SK-N-SH (cell line): ENCODE results near the gene ZNF529. TPM values are rescaled to one million over a fixed set of nuclear protein-coding genes. Genes with fewer than 3 reads are reported as not detected.

Experiments used
- CTCF ChIA-PET: fragments of 300-600, 350-600 bp; formaldehyde crosslinking; extraction: SDS; loops from one replicate; lab custom pipeline; 2021; lab: Yijun Ruan, JAX
- POLR2A ChIA-PET: fragments of 350-600 bp; sonication (Branson Sonifier 250); formaldehyde crosslinking; extraction: SDS; loops from one replicate; lab custom pipeline; 2020; ENCODE audit warnings: antibody characterized with exemption, inconsistent platforms; lab: Yijun Ruan, JAX
- DNase-seq: peaks from one replicate; pipeline ENCODE4 v3.0.0; 2012
- H2AFZ ChIP-seq: fragments of 200-600 bp; sonication (generic); 2 replicates; pipeline ENCODE4 v1.8.1; 2016; ENCODE audit warnings: antibody characterized with exemption, mild to moderate bottlenecking, low read depth
- H3F3A ChIP-seq: fragments of 200-600 bp; sonication (generic); replicated peaks from 2 replicates; pipeline ENCODE3; 2016; ENCODE audit warnings: antibody characterized with exemption, mild to moderate bottlenecking; ENCODE audit not compliant: insufficient read depth
- H3K27ac ChIP-seq, 2 experiments: fragments of 200-500 bp in 1 of 2; fragments of 200-600 bp in 1 of 2; sonication (Bioruptor generic) in 1 of 2; sonication (generic), shearing (Covaris generic) in 1 of 2; 2 replicates each; pipeline versions ENCODE4 v1.5.1 to v1.6.1; 2014 to 2016; ENCODE audit warnings: low read depth in 2 of 2, inconsistent platforms in 1 of 2, low read length in 1 of 2, mild to moderate bottlenecking in 1 of 2, mixed read lengths in 1 of 2
- H3K27me3 ChIP-seq: fragments of 200-600 bp; sonication (generic), shearing (Covaris generic); 2 replicates; pipeline ENCODE4 v1.6.1; 2016; ENCODE audit warnings: mixed run types; ENCODE audit not compliant: insufficient read depth
- H3K36me3 ChIP-seq, 2 experiments: fragments of 200-500 bp in 1 of 2; fragments of 200-600 bp in 1 of 2; sonication (Bioruptor generic) in 1 of 2; sonication (generic) in 1 of 2; replicated peaks in 1 of 2; 2 replicates each; pipeline versions ENCODE3 to v1.5.1; 2014 to 2016; ENCODE audit warnings: low read length in 1 of 2, mild to moderate bottlenecking in 1 of 2; ENCODE audit not compliant: insufficient read depth in 2 of 2, control insufficient read depth in 1 of 2
- H3K4me1 ChIP-seq, 2 experiments: fragments of 200-500 bp in 1 of 2; fragments of 200-600 bp in 1 of 2; sonication (Bioruptor generic) in 1 of 2; sonication (generic), shearing (Covaris generic) in 1 of 2; 2 replicates each; pipeline versions ENCODE4 v1.5.1 to v1.6.1; 2014 to 2016; ENCODE audit warnings: low read depth in 1 of 2, low read length in 1 of 2, mixed run types in 1 of 2; ENCODE audit not compliant: insufficient read depth in 2 of 2, control insufficient read depth in 1 of 2
- H3K4me2 ChIP-seq: fragments of 200-600 bp; sonication (generic), shearing (Covaris generic); 2 replicates; pipeline ENCODE4 v1.6.1; 2017; ENCODE audit warnings: mixed run types
- H3K4me3 ChIP-seq, 2 experiments: fragments of 200-500 bp in 1 of 2; fragments of 200-600 bp in 1 of 2; sonication (Bioruptor generic) in 1 of 2; sonication (generic), shearing (Covaris generic) in 1 of 2; 2 replicates each; pipeline versions ENCODE4 v1.5.1 to v1.8.1; 2014 to 2016; ENCODE audit warnings: low read depth in 2 of 2, inconsistent platforms in 1 of 2, low read length in 1 of 2, mild to moderate bottlenecking in 1 of 2, mixed read lengths in 1 of 2, moderate library complexity in 1 of 2
- H3K79me2 ChIP-seq: fragments of 200-600 bp; sonication (generic); 2 replicates; pipeline ENCODE4 v1.8.1; 2017; ENCODE audit warnings: mild to moderate bottlenecking; ENCODE audit not compliant: insufficient read depth
- H3K9ac ChIP-seq: fragments of 200-600 bp; sonication (generic); 2 replicates; pipeline ENCODE4 v1.6.1; 2017; ENCODE audit warnings: mixed run types
- H3K9me2 ChIP-seq: fragments of 200-600 bp; sonication (generic); 2 replicates; pipeline ENCODE4 v1.6.1; 2017; ENCODE audit warnings: mixed run types
- H3K9me3 ChIP-seq: fragments of 200-600 bp; sonication (generic); 2 replicates; pipeline ENCODE4 v1.6.1; 2017; ENCODE audit warnings: mixed run types, mild to moderate bottlenecking, moderate library complexity
- H4K20me1 ChIP-seq: fragments of 200-600 bp; sonication (generic); 2 replicates; pipeline ENCODE4 v1.6.1; 2017; ENCODE audit warnings: mild to moderate bottlenecking, mixed run types; ENCODE audit not compliant: insufficient read depth
- CHD2 ChIP-seq: fragments of 150-350 bp; IDR thresholded peaks from 2 replicates; pipeline ENCODE4 v1.6.1; 2018; ENCODE audit warnings: low read length; ENCODE audit not compliant: partially characterized antibody
- EZH2phosphoT487 ChIP-seq: fragments of 200-600 bp; sonication (generic); IDR thresholded peaks from 2 replicates; pipeline ENCODE4 v1.6.1; 2017; ENCODE audit warnings: low read depth, mixed run types, mild to moderate bottlenecking, antibody characterized with exemption, moderate library complexity, borderline replicate concordance
- FOSL2 ChIP-seq: IDR thresholded peaks from 2 replicates; pipeline ENCODE4 v1.4.0; 2012; ENCODE audit warnings: low read depth, mild to moderate bottlenecking, moderate library complexity, borderline replicate concordance
- GABPA ChIP-seq: IDR thresholded peaks from 2 replicates; pipeline ENCODE4 v1.4.0; 2012; ENCODE audit warnings: low read depth, mild to moderate bottlenecking
- GATA2 ChIP-seq: sonication (generic); formaldehyde crosslinking; IDR thresholded peaks from 2 replicates; pipeline ENCODE4 v1.5.0; 2020; ENCODE audit warnings: mild to moderate bottlenecking, missing genetic modification reagents
- MAX ChIP-seq: IDR thresholded peaks from 2 replicates; pipeline ENCODE4 v1.4.0; 2012; ENCODE audit warnings: low read depth
- MXI1 ChIP-seq: IDR thresholded peaks from 2 replicates; pipeline ENCODE4 v1.6.1; 2012; ENCODE audit warnings: mild to moderate bottlenecking, low read depth, low read length, improper control_type of control experiment
- NFIC ChIP-seq: IDR thresholded peaks from 2 replicates; pipeline ENCODE4 v1.4.0; 2012; ENCODE audit warnings: borderline replicate concordance
- NRF1 ChIP-seq: IDR thresholded peaks from 2 replicates; pipeline ENCODE4 v1.6.1; 2012; ENCODE audit warnings: low read depth, mild to moderate bottlenecking, low read length
- POLR2AphosphoS5 ChIP-seq: IDR thresholded peaks from 2 replicates; pipeline ENCODE4 v1.6.1; 2012; ENCODE audit warnings: low read depth, low read length
- RAD21 ChIP-seq: IDR thresholded peaks from 2 replicates; pipeline ENCODE4 v1.6.1; 2012; ENCODE audit warnings: mild to moderate bottlenecking, low read length
- REST ChIP-seq: IDR thresholded peaks from 2 replicates; pipeline ENCODE4 v1.6.1; 2012; ENCODE audit warnings: mild to moderate bottlenecking, low read depth, low read length, moderate library complexity
- RXRA ChIP-seq: IDR thresholded peaks from 2 replicates; pipeline ENCODE4 v1.4.0; 2012; ENCODE audit warnings: low read depth, mild to moderate bottlenecking, borderline replicate concordance
- SMC3 ChIP-seq: IDR thresholded peaks from 2 replicates; pipeline ENCODE4 v1.6.1; 2012; ENCODE audit warnings: low read depth, low read length, improper control_type of control experiment
- TAF1 ChIP-seq: IDR thresholded peaks from 2 replicates; pipeline ENCODE4 v1.6.1; 2012; ENCODE audit warnings: low read depth, mild to moderate bottlenecking, low read length, moderate library complexity, borderline replicate concordance
- USF1 ChIP-seq: IDR thresholded peaks from 2 replicates; pipeline ENCODE4 v1.4.0; 2012; ENCODE audit warnings: low read depth, borderline replicate concordance
- YY1 ChIP-seq: IDR thresholded peaks from 2 replicates; pipeline ENCODE4 v1.4.0; 2012; ENCODE audit warnings: low read depth, mild to moderate bottlenecking
- ZBTB33 ChIP-seq: IDR thresholded peaks from 2 replicates; pipeline ENCODE4 v1.4.0; 2012; ENCODE audit warnings: low read depth, borderline replicate concordance
- WGBS: methylation state at CpG from one replicate; pipeline ENCODE4 v1.1.6; 2017; ENCODE audit warnings: low lambda C conversion rate; 5-methylcytosine and 5-hydroxymethylcytosine counted together
- polyA plus RNA-seq, 3 experiments: library from polyadenylated mRNA; depleted of rRNA; stranded (reverse); fragments of >200 nt; gene quantifications; 2 replicates each; pipeline ENCODE4 v1.2.3, GENCODE V29; 2012

ZNF529 gene
- polyA plus RNA-seq, 1 of the 3 experiments (the other 2 are of a cell fraction), result 5.6 TPM

GRCh38 chr19:36528194-36528920, 44.7 kb downstream of the ZNF529 start, which contains the start of gene ZNF260:
Gene ZNF260 (minus strand): TSS chr19:36528271. CDS start chr19:36515238, 13,033 bp downstream.
- DNase-seq, result peak; percentile 92
- peak within 1 kb of the TSS; percentile 73 to 74 for H3K4me3 ChIP-seq
- H3K9me2 ChIP-seq, result no peaks in the 10 kb centered on the region
- H3K27me3 ChIP-seq, result no peaks in the 10 kb centered on the region
- 2% methylated on average over 55 of the region's 55 CpGs for WGBS
- H2AFZ ChIP-seq, result peak within 1 kb of the TSS; percentile 94
- peak within 1 kb of the TSS; percentile 84 for H3K9ac ChIP-seq
- TF ChIP-seq REST, result no peak
- peak; percentile 56; the same call in 1 of the 2 replicates for TF ChIP-seq GABPA
- TF ChIP-seq ZBTB33, result peak; percentile 93
- 0 out of 2 replicates have a peak, but pooled peaks have one; percentile 10 for TF ChIP-seq SMC3
- TF ChIP-seq NFIC, result peak; percentile 34; the same call in 1 of the 2 replicates
- TF ChIP-seq MAX, result peak; percentile 73
- TF ChIP-seq YY1, result peak; percentile 96
- 0 out of 2 replicates have a peak, but pooled peaks have one; percentile 13 for TF ChIP-seq RAD21
- 0 out of 2 replicates have a peak, but pooled peaks have one; percentile 30 for TF ChIP-seq USF1
- no peak for TF ChIP-seq RXRA
- peak; percentile 54 for TF ChIP-seq NRF1
- peak; percentile 95 for TF ChIP-seq CHD2
- TF ChIP-seq TAF1, result peak; percentile 87
- TF ChIP-seq POLR2AphosphoS5, result peak; percentile 93
- TF ChIP-seq GATA2, result no peak
- peak; percentile 90 for TF ChIP-seq MXI1
- TF ChIP-seq FOSL2, result peak; percentile 26; the same call in 1 of the 2 replicates
- TF ChIP-seq EZH2phosphoT487, result no peak
- TF ChIP-seq, all 33 proteins: peak for 14
- POLR2A ChIA-PET, result interaction anchor here (0.6 to 1.7 kb wide), 11 partner anchors 22 to 689 kb away, joined by 3 to 21 read pairs (median 4); partner anchors contain the start of genes ZFP14, ZNF146, ZNF345 and ZNF382
- H3K4me1 ChIP-seq, result no peaks in the 10 kb centered on the region; a peak in 2 of 4 replicates
- CTCF ChIA-PET, result interaction anchor here (0.6 kb wide), 1 partner anchor 320 kb away, joined by 3 read pairs; no protein-coding TSS in a partner anchor
- H3K27ac ChIP-seq, result peak within 1 kb of the TSS; percentile 86 to 96
- no peaks in the 10 kb centered on the region for H3F3A ChIP-seq
- H4K20me1 ChIP-seq, result no peaks in the 10 kb centered on the region
- no peaks in the 10 kb centered on the region for H3K9me3 ChIP-seq
- H3K36me3 ChIP-seq, result peaks cover 9 to 41% of the 10 kb centered on the region in 2 experiments
- peaks cover 50% of the 10 kb centered on the region for H3K79me2 ChIP-seq
- peak within 1 kb of the TSS; percentile 79 for H3K4me2 ChIP-seq
